Eye (tissue), 1 donor: ENCODE measurements around the gene BBC3.
A peak's percentile ranks its signal among the peaks of the same experiment; 100 is the strongest.

ENCODE experiments used
- DNase-seq: peaks from one replicate; pipeline ENCODE4 v3.0.0-alpha.2; 2015

BBC3 gene

DNA sequence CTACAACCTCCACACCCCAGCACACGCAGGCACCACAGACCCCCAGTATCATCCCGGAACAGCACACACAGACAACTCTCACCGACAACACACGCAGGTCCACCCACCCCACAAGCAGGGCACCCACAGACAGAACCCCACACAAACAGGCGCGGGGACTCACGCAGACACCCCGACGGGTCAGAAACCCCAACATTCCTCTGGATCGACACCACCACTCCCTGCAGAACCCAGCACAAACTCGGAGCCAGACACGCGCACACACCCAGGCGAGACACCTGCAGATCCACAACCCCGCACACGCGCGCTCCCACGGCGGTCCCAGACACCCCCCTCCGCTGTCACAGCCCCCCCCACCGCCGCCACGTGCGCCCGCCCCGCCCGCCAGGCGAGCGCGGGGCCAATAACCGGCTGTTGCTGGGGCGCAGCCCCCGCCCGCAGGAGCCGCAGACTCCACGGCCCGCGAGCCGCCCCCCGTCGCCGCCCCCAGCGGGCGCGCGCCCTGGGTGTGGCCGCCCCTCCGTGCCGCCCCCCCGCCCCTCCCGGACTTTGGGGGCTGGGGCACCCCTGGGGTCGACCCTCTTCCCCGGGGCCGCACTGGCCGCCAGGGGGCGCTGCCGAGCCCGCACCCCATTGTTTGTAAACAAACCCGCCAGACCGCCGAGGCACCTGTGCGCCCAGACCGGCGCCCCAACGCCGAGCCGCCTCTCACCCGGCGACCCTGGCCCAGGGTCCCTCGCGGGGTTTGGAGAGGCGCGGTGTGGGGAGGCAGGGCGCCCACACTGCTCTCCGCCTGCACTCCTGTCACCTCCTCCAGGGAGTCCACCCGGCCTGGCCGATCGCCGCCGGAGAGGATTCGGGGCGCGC, 712 bp downstream of the BBC3 start:
- DNase-seq = peak; percentile 64

DNA sequence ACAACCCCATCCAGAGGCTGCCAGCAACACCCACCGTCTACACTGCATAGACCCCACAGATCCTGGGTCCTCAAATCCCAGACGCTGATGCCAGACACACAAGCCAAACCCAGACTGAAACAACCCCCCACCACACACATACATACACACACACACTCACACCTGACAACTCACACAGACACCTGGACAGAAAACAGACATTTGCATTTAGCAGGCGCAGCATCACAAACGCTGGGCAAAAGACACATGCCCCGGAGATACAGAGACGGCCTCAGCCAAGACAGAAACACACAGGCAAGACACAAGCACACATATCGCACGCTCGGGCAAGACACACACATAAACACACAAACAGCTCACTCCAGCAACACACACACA, 1.3 kb downstream of the BBC3 start:
- DNase-seq = peak; percentile 49

DNA sequence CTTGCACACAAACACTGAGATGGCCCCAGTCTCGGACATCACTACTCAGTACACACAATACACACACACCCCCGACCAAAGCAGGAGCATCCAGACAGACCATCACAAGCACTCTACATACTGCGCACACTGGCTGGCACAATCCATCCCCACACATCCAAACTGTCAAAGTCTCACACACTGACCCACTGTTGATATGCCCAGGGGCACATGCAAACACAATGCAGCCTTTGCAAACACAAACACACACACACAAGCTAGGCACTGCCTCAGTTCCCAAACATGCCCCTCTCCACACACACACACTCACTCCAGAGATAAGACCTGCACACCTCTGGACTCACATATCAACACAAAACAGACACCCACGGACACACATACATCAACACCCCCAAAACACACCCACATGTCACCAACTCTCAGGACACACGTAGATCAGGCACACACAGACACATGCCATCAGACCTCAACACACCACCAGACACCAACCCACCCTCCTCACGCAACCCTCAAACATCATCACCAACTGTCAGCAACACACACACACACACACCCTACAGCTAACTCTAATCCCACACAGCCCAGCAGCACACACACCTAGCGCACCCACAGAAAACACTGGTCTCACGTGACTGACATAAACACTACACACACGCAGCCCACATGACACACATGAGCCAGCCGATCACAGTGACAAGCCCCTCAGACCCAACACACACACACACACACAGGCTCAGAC, 1.9 kb downstream of the BBC3 start:
- DNase-seq = peak; percentile 58

DNA sequence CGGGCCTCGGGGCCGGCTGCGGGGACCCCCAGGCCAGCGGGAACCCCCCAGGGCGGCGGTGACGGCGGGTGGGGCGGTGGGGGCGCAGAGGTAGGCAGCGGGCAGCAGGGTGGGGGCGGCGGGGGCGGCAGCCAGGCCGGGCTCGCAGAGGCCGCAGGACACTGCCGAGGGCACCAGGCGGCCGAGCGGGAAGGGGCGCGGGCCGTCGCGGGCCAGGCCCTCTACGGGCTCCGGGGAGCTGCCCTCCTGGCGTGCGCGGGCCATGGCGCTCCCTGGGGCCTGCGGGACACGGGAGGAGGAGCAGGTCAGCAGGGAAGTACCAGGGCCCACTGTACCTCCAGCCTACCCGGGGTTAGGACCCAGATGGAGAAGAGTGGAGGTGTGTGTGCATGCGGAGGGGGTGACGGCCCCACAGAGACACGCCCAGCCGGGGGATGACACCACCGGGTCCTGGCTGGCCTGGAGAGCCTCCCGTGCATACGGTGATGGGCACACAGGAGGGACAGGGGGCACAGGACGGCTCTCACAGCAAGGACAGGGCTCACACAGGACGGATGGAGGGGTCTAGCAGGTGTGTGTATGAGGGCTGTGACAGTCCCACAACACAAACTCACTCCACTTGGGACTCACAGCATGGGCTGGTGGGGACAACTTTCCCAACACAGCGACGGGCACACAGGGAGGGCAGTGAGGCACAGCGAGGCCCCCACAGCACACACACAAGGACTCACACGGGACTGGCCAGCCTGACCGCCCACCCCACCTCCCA, 2.6 kb downstream of the BBC3 start:
- peak; percentile 51 for DNase-seq

DNA sequence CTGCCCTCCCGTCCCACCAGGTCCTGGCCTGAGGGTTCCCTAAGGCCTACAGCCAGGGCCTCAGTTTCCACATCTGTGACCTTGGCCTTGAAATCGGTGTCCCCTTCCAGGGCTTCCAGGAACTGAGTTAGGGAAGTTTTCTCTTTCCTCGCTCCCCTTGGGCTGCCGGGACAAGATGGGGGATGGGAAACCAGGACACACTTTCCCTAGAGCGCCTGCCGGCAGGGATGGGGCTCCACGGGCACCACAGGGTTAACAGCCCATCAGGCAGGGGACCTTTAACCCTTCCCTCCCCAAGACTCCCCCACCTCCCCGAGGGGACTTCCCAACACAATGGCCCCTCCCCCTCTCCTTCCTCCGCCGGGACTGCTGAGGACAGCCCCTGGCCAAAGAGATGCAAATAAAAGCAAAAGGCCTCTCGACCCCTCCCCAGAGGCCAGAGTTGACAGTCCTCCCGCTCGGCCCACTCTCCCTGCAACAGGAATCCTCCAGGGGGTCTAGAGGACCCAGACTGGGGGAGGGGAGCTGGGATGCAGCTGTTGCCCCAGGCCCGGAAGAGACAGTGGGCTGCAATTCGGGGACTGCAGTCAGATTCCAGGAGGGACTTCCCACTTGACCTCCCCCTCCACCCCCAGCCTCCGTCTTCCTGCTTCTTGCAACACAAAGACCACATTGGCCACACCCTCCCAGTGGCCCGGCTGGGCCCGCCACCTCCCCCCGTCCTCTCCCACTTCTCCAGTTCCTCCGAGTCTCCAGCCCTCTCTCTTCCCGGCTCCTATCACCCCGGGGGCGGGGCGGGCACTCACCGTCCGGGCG, 3.4 kb downstream of the BBC3 start:
- DNase-seq = peak; percentile 83

DNA sequence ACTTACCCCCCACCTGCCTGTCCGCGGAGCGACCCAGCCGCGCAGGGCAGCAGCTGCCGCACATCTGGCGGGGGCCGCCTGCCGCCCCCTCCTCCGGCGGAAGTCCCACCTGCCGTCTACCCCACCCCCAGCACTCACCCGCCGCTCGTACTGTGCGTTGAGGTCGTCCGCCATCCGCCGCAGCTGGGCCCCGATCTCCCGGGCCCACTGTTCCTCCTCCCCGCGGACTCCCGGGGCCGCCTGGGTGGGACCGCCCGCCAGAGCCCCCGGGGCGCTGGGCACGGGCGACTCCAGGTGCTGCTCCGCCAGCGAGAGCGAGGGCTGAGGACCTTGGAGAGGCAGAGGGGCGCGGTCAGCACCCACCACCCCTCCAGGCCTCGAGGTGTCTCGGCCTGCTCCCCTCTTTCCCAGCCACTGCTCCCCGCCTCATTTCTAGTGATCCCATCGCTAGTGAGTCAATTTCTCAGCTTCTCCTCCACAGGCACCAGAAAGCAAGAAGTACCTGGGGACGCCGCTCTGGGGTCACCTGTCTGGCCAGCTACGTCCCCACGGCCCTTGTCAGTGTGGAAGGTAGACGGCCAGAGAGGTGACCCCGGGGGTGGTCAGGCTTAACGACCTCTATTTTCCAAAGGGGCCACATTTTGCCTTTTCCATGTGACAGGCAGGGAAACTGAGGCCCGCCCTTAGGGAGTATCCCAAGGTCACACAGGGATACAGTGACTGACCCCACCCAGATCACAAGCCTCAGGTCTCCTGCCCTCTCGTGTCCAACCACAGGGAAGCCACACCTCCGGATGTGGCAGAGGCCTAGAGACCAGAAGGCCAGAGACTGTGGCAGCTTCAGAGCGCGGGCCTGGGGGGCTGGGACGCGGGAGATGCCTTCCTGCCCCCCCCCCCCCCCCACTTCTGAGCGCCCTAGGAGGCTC, 4.3 kb downstream of the BBC3 start:
- peak; percentile 61 for DNase-seq

DNA sequence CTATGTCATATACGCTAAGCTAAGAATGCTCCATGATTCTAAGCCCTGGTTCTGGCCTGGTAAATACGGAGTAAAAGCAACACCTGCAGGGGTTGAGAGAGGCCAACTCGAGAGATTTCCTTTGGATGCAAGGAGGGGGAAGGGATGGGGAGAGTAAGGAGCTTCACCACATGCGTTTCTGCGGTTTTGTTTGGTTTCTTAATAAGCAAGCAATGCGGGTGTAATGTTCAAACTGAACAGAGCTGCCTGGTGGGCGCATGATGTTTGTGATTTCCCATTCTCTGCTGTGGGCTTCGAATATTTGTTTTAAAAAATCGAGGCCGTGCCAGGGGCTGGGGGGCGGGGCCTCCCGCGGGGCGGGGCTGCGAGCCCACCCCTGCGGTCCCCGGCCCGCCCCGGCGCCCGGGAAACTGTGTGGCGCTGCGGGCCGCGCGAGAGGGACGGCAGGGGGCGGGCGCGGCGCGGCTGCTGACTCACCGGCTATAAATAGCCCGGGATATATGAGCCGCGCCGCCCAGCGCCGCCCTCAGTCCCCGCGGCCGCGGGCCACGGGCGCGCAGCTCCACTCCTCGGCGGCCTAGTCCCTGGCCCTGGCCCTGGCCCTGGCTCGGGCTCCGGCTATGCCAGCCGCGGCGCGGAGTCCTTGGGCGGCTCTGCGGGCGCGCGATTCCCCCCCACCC, 5.1 kb downstream of the BBC3 start:
- peak; percentile 96 for DNase-seq

DNA sequence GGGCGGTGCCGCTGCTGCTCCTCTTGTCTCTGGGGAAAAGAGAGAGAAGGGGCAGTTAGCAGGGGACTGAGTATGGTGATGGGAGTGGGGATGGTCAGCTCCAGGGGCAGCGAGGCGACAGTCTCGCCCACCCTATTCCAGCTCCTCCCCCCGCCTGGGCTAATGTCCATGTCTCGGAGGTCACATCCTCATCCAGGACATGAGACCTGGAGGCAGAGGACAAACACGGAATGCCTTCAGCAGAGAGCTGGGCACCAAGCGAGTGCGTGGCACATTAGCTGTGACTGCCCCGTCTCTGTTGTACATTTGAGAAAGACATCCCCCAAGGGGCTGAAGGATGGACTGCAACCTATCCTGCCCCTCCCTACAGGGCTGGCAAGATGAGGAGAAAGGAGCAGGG, 9.1 kb downstream of the BBC3 start:
- no peak for DNase-seq

DNA sequence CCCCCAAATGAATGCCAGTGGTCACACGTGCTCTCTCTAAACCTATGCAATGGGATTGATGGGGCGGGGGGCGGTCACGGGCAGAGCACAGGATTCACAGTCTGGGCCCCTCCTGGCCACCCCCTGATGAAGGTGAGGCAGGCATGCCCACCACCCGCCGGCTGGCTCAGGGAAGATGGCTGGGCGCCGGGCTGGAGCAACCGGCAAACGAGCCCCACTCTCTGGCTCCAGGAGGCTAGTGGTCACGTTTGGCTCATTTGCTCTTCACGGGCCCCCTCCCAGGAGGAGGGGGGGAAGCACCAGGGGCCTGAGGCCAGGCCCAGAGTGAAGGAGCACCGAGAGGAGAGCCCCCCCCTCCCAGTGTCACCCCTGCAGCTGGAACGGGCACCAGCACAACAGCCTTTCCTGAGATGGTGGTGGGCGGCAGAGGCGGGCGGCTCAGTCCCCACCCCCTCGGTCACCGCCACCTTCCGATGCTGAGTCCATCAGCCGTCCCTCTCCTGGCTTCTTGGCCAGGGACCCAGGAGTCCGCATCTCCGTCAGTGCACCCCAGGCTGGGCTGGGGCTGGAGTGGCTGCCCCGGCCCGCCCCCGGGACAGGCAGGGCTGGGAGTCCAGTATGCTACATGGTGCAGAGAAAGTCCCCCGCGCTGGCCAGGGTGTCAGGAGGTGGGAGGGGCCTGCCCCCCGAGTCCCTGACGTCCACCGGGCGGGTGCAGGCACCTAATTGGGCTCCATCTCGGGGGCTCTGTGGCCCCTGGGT, 9.7 kb downstream of the BBC3 start:
- DNase-seq = no peak

DNA sequence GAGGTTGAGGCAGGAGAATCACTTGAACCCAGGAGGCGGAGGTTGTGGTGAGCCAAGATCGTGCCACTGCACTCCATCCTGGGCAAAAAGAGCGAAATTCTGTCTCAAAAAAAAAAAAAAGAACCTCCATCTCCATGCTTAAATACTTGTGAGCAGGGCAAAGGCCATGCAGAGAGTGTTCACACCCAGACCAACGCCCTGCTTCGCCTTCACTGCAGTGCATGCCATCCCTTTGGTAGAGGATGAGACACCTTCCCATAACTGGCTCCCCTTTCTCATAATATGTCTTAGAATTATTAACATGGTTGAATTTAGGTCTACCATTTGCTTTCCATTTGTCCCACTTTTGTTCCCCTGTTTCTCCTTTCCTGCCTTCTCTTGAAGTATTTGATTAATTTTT, 15.4 kb downstream of the BBC3 start:
- no peak for DNase-seq

DNA sequence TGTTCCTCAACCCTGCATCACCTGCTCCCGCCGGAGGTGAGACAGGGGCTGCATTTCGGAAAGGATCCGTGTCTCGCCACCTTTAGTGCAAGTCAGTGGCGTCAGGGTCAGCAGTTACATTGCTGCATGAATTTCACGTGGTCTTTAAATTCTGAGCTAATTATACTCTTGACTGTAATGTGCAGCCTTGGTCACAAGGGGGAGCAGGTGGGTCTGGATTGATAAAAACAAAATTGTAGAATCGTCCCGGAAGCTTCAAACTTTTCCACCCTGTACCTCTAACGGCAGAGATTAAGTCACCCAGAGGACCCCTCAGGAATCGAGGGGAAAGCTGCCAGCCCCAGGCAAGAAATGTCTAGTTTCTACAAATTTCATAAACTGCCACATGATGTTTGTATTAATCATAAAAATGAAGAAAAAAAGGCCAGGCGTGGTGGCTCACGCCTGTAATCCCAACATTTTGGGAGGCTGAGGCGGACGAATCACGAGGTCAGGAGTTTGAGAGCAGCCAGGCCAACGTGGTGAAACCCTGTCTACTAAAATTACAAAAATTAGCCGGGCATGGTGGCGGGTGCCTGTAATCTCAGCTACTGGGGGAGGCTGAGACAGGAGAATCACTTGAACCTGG, 20.2 kb downstream of the BBC3 start:
- DNase-seq = peak; percentile 92

DNA sequence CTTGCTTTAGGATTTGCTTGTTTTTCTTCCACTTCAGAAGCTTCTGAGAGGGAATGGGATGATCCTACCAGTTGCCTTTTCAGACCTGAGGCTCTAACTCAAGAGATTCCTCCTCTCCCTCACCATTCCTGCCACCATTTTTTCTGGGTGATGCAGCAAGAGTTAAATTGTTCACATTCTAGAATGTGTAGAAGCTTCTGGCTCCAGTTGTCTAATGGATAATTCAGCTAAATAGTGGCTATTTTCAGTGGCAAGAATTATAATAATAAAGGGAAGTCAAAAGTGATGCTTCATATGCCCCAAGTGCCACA, 20.9 kb downstream of the BBC3 start:
- no peak for DNase-seq

DNA sequence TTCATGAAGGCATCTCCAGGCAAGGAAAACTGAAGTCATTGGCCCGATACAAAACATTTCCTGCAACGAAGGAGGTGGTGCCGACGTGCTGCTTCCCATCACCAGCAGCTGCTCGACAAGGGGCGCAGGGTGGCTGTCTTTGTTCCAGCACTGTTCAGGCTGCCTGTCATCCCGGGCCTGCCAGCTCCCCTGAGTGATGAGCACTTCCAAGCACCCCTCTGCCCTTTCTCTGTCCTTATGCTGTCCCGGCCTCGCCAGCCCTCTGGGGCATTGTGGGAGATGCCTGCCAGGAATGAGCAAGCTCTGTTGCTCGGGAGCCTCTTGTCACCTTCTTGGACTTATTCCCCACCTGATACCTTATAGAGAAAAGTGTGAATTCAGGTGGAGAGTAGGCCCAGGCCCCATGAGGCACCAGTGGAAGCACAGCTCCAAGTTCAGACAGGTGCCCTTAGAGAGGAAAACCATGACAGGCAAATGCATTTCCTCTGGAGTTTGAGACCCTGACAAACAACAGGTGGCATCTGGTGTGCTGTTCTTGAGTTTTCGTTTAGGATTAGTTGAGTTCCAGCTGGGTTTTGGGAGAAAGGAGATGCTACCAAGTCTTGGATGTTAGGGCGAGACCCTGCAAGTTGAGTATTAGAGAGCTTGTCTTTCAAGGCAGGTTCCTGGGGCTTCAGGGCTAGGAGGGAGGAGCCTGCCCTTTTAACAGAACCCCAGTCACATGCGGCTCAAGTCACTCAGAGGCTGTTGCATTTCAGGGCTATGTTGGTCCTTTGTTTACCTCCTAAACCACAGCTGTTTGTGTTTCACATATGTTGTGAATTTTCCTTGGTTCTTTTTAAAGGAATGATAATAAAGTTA, 21.4 kb downstream of the BBC3 start:
- peak; percentile 24 for DNase-seq

DNA sequence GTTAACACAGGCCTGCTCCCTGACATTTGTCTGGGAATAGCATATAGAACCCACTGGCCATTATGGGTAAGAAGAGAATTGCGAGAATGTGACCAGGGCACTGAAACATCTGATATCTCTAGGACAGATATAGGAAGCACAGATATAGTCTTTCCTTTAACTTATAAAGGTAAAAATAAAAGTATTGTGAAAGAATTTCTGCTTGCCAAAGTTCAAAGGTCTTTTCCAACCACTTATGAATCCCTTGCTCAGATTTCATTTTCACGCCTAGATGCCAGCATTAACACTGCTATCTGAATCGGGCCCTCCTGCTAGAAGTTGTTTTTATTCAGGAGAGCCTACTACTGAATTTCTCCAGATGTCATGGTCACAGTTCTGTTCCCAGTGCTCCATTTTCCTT, 27.7 kb downstream of the BBC3 start:
- no peak for DNase-seq

DNA sequence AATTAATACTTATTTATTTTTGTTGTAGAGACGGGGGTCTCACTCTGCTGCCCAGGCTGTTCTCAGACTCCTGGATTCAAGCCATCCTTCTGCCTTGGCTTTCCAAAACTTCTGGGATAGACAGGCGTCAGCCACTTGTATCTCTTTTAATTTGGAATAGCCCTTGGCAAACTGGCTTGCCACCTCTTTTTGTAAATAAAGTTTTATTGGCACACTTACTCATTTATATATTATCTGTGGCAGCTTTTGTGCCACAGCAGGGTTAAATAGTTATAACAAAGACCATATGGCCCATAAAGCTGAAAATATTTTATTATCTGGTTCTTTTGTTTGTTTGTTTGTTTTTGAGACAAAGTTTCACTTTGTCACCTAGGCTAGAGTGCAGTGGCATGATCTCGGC, 30.5 kb downstream of the BBC3 start:
- DNase-seq = no peak

DNA sequence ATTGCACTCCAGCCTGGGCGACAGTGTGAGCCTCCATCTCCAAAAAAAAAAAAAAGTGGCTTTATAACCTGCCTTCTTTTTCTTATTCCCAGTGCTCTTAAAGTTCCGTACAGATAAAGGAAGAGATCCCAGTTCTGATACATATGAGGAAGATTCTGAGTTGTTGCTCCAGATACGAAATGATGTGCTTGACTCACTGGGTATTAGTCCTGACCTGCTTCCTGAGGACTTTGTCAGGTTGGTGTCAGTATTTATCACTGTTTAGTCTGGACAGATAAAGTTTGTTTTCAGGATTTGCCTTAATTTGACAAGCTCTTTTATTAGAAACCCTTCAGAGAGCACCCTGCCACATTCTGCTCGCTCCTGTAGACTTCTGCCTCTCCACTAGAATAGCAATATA, 33.9 kb downstream of the BBC3 start:
- DNase-seq = no peak

DNA sequence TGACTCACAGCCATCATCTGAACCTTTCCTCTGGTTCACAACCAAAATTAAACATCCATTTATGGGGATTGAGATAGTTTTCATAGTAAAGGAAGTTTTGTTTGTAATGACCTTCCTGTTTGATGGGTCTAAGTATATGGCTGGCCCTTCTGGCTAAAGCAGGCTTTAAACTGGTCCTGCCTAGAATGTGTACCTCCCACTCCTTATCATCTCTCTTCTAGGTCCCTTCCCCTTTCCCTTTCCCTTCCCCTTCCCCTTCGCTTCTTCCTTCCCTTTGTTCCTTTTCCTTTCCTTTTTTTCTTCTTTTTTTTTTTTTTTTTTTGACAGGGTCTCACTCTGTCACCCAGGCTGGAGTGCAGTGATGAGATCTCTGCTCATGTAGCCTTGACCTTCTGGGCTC, 35.6 kb downstream of the BBC3 start:
- no peak for DNase-seq

DNA sequence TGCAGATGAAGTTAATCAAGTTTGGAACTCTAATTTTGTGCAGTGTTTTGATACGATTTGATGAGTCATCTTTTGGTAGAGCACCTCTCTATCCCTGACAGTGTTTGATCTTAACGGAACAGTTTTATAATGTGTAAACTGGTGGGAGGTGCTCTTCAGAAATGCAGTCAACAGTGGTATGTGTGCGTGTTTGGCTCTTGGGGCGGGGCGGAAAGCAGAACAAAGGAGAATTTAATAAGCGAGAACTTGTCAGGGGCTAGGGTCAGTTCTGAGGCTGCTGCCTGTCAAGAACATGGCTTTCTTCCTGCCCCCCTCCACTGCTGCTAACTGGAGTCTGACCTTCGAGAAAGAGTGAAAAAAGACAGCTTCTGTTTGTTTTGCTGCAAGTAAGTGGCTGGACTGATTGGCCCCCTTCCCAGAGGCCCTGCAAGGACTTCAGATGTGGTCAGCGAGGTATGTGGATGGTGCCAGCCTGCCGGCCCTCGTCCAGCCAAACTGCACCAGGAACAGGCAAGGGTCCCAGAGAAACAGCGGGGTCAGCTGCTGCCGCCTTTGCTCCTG, 40.8 kb downstream of the BBC3 start:
- DNase-seq = peak; percentile 38
